Fibroblast of the aortic adventitia (primary cell): ENCODE results near the gene SCFD2. TPM values are rescaled to one million over a fixed set of nuclear protein-coding genes. Genes with fewer than 3 reads are reported as not detected.

Source experiments
- DNase-seq: peaks from one replicate; pipeline ENCODE4 v3.0.0-alpha.2; 2010; ENCODE audit warnings: low read depth
- H3K4me3 ChIP-seq: 2 replicates; pipeline ENCODE4 v1.5.1; 2011; ENCODE audit warnings: low read depth, mild to moderate bottlenecking, control low read depth, low read length, moderate library complexity
- CTCF ChIP-seq: IDR thresholded peaks from 2 replicates; pipeline ENCODE4 v1.5.1; 2011; ENCODE audit warnings: mild to moderate bottlenecking, low read length, control low read depth, inconsistent platforms; ENCODE audit not compliant: insufficient read depth
- total RNA-seq: library from RNA; depleted of rRNA; stranded (reverse); fragments of >200 nt; gene quantifications from 2 replicates; pipeline ENCODE4 v1.2.3, GENCODE V29; 2012; ENCODE audit warnings: low replicate concordance

Gene SCFD2
- total RNA-seq, 1 donor: 69.2 TPM

GRCh38 chr4:52883707-52884669 lies 481.9 kb downstream of the SCFD2 start:
- no peak for DNase-seq
- TF ChIP-seq CTCF: no peak

GRCh38 chr4:52883183-52883621 lies 482.7 kb downstream of the SCFD2 start:
- no peak overlapping the region for H3K4me3 ChIP-seq
- no peak for TF ChIP-seq CTCF
- no peak for DNase-seq

More at GRCh38 chr4:52883707-52884669, 481.9 kb downstream of the SCFD2 start:
- H3K4me3 ChIP-seq: no peak overlapping the region

DNA sequence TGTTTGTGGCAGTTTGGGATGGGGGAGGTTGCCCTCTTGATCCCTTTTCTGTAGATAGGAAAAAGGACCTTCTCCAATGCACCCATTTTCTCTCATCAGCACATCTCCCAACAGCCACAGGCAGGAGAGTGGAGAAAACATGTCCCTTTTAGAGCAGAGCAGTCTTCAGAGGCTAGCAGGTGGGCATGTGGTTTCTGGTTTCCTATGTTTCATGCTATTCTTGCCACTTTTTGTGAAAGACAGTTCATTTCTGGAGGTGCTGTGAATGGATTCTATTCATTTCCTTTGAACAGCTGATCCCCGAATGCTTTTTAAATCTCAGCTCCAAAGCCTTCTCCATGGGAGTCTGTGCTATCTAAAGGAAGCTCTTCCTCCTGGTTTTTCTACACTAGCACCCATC lies 484.9 kb downstream of the SCFD2 start:
- TF ChIP-seq CTCF: no peak
- no peak for DNase-seq
- H3K4me3 ChIP-seq: no peak overlapping the region

- TF ChIP-seq CTCF: no peak
- DNase-seq: no peak
- H3K4me3 ChIP-seq: no peak overlapping the region
Observed at GRCh38 chr4:52879471-52879870, 486.4 kb downstream of the SCFD2 start.

- no peak for TF ChIP-seq CTCF
- H3K4me3 ChIP-seq: no peak overlapping the region
- no peak for DNase-seq
Observed at GRCh38 chr4:52877694-52878093, 488.2 kb downstream of the SCFD2 start.

- DNase-seq: no peak
- TF ChIP-seq CTCF: no peak
- no peak overlapping the region for H3K4me3 ChIP-seq
Observed at GRCh38 chr4:52877036-52877435, 488.8 kb downstream of the SCFD2 start.
